Neural crest cell (in vitro differentiated cells): ENCODE measurements around the gene EIF2AK2. TPM values are rescaled to one million over a fixed set of nuclear protein-coding genes. Genes with fewer than 3 reads are reported as not detected.
A peak's percentile ranks its signal among the peaks of the same experiment; 100 is the strongest.

Experiments used
- DNase-seq: peaks from one replicate; pipeline ENCODE4 v3.0.0; 2021; ENCODE audit warnings: low read depth, mixed read lengths, low spot score
- H3K27ac Mint-ChIP-seq: one replicate; pipeline ENCODE4 v1.8.0; 2021; ENCODE audit warnings: mild to moderate bottlenecking, mixed read lengths; ENCODE audit not compliant: unreplicated experiment
- H3K27me3 Mint-ChIP-seq: 2 replicates; pipeline ENCODE4 v1.8.0; 2021; ENCODE audit warnings: low read depth, mild to moderate bottlenecking, mixed read lengths
- H3K36me3 Mint-ChIP-seq: 2 replicates; pipeline ENCODE4 v1.8.0; 2021; ENCODE audit warnings: low read depth, mild to moderate bottlenecking, mixed read lengths
- H3K4me1 Mint-ChIP-seq: 2 replicates; pipeline ENCODE4 v1.8.0; 2021; ENCODE audit warnings: mixed read lengths
- H3K4me3 Mint-ChIP-seq: one replicate; pipeline ENCODE4 v1.8.0; 2021; ENCODE audit warnings: mild to moderate bottlenecking, mixed read lengths
- H3K9me3 Mint-ChIP-seq: 2 replicates; pipeline ENCODE4 v1.8.0; 2021; ENCODE audit warnings: mixed read lengths
- CTCF ChIP-seq: fragments of 200-600 bp; sonication (generic); conservative IDR thresholded peaks from 2 replicates; pipeline ENCODE4 v1.5.0; 2021; ENCODE audit warnings: antibody characterized with exemption, mild to moderate bottlenecking
- total RNA-seq: library from RNA; stranded (reverse); gene quantifications from 2 replicates; pipeline ENCODE4 v1.2.1, GENCODE V29; 2021

Gene EIF2AK2
- total RNA-seq, 1 donor from 2014 or later, result 34.1 TPM

- peaks cover 11% of the 10 kb centered on the region for H3K9me3 Mint-ChIP-seq
- no peaks in the 10 kb centered on the region for H3K27me3 Mint-ChIP-seq
- H3K27ac Mint-ChIP-seq, result no peak overlapping the region
- H3K4me1 Mint-ChIP-seq, result no peaks in the 10 kb centered on the region
- H3K4me3 Mint-ChIP-seq, result no peak overlapping the region
- peaks cover 12% of the 10 kb centered on the region for H3K36me3 Mint-ChIP-seq
- DNase-seq, result no peak
- no peak for TF ChIP-seq CTCF
These were observed 10.9 kb upstream of the EIF2AK2 start for GRCh38 chr2:37167636-37168180.

- no peaks in the 10 kb centered on the region for H3K27me3 Mint-ChIP-seq
- peaks cover 11% of the 10 kb centered on the region for H3K9me3 Mint-ChIP-seq
- no peak overlapping the region for H3K27ac Mint-ChIP-seq
- no peak for TF ChIP-seq CTCF
- DNase-seq, result no peak
- no peak overlapping the region for H3K4me3 Mint-ChIP-seq
- H3K4me1 Mint-ChIP-seq, result no peaks in the 10 kb centered on the region
- H3K36me3 Mint-ChIP-seq, result peaks cover 12% of the 10 kb centered on the region
These were observed 8.0 kb upstream of the EIF2AK2 start for GRCh38 chr2:37164757-37165156.

GRCh38 chr2:37156071-37156856, 516 bp downstream of the EIF2AK2 start:
- peak overlapping the region; percentile 90 for H3K4me3 Mint-ChIP-seq
- peaks cover 27% of the 10 kb centered on the region for H3K4me1 Mint-ChIP-seq
- peak overlapping the region; percentile 67 for H3K27ac Mint-ChIP-seq
- peaks cover 20% of the 10 kb centered on the region for H3K36me3 Mint-ChIP-seq
- no peaks in the 10 kb centered on the region for H3K27me3 Mint-ChIP-seq
- DNase-seq, result no peak
- peaks cover 7% of the 10 kb centered on the region for H3K9me3 Mint-ChIP-seq
- TF ChIP-seq CTCF, result no peak

- Mint-ChIP-seq H3K4me1 (peaks cover 27% of the 10 kb centered on the region), H3K27ac (no peak overlapping the region), H3K36me3 (peaks cover 20% of the 10 kb centered on the region), H3K9me3 (peaks cover 7% of the 10 kb centered on the region), H3K4me3 (no peak overlapping the region), H3K27me3 (no peaks in the 10 kb centered on the region)
- DNase-seq, result no peak
- no peak for TF ChIP-seq CTCF
These were observed 2.0 kb downstream of the EIF2AK2 start for GRCh38 chr2:37154785-37155184.

- Mint-ChIP-seq H3K27ac (no peak overlapping the region), H3K4me3 (no peak overlapping the region), H3K27me3 (no peaks in the 10 kb centered on the region), H3K4me1 (peaks cover 27% of the 10 kb centered on the region), H3K9me3 (peaks cover 7% of the 10 kb centered on the region), H3K36me3 (peaks cover 25% of the 10 kb centered on the region)
- no peak for DNase-seq
- TF ChIP-seq CTCF, result no peak
These were observed 3.6 kb downstream of the EIF2AK2 start for GRCh38 chr2:37153224-37153623.
